Measurements from ENCODE around the gene C4BPB. TPM values are rescaled to one million over a fixed set of nuclear protein-coding genes. Genes with fewer than 3 reads are reported as not detected.
"Not testable (repeated sequence)": the region's sequence is repeated elsewhere in the genome, so short reads cannot be mapped to it uniquely, and the experiment has no call there.

The C4BPB gene, protein sequence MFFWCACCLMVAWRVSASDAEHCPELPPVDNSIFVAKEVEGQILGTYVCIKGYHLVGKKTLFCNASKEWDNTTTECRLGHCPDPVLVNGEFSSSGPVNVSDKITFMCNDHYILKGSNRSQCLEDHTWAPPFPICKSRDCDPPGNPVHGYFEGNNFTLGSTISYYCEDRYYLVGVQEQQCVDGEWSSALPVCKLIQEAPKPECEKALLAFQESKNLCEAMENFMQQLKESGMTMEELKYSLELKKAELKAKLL
- total RNA-seq, result not detected in 2 replicates

DNA sequence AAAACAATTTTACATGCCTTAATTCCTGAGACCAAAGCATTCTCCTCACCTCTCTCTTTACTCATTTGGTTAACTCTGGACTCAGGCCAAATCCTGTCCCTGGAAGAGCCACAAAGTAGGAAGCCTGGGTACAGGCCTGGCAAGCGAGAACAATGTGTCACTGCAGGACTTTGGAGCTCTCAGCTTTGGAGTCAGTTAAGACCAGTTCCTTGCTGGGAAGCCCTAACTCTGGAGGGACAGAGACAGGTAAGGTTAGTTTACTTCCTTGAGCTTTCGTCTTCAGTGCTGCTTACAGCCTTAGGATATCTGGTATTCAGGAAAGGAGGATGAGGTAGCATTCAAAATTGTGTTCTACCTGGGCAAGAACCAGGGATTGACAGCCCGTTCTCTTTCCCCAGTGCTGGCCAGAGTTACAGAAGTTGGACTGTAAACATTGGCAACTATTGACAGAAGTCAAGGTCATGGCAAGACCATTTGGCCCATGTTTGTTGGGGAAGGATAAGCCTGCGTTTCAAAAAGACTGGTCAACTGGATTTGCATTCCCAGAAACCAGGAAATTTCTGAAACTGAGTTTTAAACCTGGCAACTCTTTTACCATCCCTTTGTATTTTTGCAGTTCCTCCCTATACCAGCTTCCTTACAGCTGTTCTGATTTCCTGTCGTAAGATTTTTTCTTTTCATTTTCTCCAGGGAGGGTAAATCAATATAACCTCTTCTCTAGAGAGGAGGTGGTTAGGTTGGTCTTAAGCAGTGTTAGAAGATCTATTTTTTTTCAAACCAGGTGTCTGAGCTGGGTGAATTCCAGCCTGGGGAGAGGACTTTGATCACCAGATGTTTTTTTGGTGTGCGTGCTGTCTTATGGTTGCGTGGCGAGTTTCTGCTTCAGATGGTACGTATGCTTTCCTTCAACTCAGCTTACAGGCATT, at the start of gene C4BPB:
Gene C4BPB (plus strand): TSS at position 160 of the 926 bp plus-strand sequence. CDS start 672 bp downstream, at position 832.
- Histone ChIP-seq H3K79me2 (ENCODE audit: insufficient read depth, low read length) (no peaks in the 10 kb centered on the region), H3K9me3 (ENCODE audit: low read depth, low read length) (no peaks in the 10 kb centered on the region), H3K4me3 (ENCODE audit: insufficient read depth, low read length) (no peak within 1 kb of the TSS), H3K27ac (ENCODE audit: low read depth, low read length) (no peak within 1 kb of the TSS), H3K36me3 (ENCODE audit: insufficient read depth, low read length) (no peaks in the 10 kb centered on the region), H3K4me1 (ENCODE audit: insufficient read depth, low read length) (peaks cover 3% of the 10 kb centered on the region), H3K4me2 (ENCODE audit: insufficient read depth, low read length) (no peak within 1 kb of the TSS), H3K27me3 (ENCODE audit: insufficient read depth, low read length) (peaks cover 8% of the 10 kb centered on the region), H4K20me1 (ENCODE audit: insufficient read depth, low read length) (no peaks in the 10 kb centered on the region), H2AFZ (ENCODE audit: low read length) (peak within 1 kb of the TSS; percentile 32)
- no peak for DNase-seq (ENCODE audit: insufficient read length, low spot score, missing footprints)
- TF ChIP-seq, protein P1, sequence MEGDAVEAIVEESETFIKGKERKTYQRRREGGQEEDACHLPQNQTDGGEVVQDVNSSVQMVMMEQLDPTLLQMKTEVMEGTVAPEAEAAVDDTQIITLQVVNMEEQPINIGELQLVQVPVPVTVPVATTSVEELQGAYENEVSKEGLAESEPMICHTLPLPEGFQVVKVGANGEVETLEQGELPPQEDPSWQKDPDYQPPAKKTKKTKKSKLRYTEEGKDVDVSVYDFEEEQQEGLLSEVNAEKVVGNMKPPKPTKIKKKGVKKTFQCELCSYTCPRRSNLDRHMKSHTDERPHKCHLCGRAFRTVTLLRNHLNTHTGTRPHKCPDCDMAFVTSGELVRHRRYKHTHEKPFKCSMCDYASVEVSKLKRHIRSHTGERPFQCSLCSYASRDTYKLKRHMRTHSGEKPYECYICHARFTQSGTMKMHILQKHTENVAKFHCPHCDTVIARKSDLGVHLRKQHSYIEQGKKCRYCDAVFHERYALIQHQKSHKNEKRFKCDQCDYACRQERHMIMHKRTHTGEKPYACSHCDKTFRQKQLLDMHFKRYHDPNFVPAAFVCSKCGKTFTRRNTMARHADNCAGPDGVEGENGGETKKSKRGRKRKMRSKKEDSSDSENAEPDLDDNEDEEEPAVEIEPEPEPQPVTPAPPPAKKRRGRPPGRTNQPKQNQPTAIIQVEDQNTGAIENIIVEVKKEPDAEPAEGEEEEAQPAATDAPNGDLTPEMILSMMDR (IDR thresholded peaks at IDR 0.05; ENCODE audit: extremely low read depth, low read depth, low read length), result no peak

DNA sequence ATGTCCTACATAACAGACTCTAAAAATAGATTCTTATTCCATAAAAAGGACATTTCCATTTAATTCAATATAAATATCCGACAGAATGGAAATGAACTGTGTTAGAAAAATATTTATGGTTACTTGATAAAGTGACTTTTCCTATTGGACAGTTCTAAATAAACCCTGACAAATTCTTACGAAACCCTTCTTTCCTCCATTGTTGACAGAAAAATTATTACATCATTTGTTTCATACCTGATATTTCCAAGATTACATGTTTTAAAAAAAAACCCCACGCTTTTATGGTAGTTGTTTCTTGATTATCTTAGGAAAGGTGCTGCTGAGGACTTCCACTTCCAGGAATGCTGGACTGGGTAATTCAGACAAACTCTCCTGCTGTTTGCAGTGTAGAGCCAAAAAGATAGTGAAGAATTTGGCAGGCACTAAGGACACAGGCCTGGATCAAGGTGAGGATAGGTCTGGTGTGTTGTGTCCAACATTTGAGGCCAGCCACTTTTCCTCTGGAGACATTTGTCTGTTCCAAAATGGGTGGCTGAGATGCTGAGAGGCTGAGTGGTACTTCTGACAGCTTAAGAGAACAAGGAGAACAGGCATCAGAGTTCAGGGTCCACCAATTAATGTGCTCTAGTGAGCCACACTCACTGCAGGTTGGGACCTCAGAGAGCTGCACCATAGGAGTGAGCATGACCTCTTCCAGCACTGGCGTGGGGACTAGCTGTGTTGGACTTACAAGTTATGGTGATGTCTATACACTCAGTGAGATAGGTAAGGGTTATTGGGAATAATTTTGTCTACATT, 49.1 kb upstream of the C4BPB start:
- H2AFZ ChIP-seq (ENCODE audit: low read length), result no peak overlapping the region

DNA sequence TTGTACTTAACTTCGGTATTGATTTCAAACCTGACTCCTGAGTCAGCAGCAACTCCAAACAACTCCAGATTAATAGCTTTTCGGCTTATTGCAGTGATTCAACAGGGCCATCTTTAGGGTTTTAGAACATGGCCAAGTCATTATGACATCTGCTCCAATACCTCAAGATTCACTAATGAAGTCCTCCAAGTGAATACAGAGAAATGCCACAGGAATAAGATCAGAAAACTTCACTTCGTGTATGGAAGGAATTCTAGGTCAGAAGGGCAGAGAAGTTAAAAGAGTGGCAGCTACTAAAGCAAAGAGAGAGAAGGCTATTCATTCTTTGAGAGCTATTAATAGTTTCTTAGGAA, 48.5 kb upstream of the C4BPB start:
- Histone ChIP-seq H2AFZ (ENCODE audit: low read length) (no peak overlapping the region), H3K27ac (ENCODE audit: low read depth, low read length) (peak overlapping the region; percentile 21), H3K4me1 (ENCODE audit: insufficient read depth, low read length) (peaks cover 8% of the 10 kb centered on the region), H3K4me2 (ENCODE audit: insufficient read depth, low read length) (peak overlapping the region; percentile 7), H3K79me2 (ENCODE audit: insufficient read depth, low read length) (peaks cover 1% of the 10 kb centered on the region), H3K27me3 (ENCODE audit: insufficient read depth, low read length) (no peaks in the 10 kb centered on the region), H3K36me3 (ENCODE audit: insufficient read depth, low read length) (no peaks in the 10 kb centered on the region), H4K20me1 (ENCODE audit: insufficient read depth, low read length) (no peaks in the 10 kb centered on the region), H3K9me3 (ENCODE audit: low read depth, low read length) (no peaks in the 10 kb centered on the region), H3K4me3 (ENCODE audit: insufficient read depth, low read length) (no peak overlapping the region)
- DNase-seq (ENCODE audit: insufficient read length, low spot score, missing footprints), result peak; percentile 57
- TF ChIP-seq, protein P1 (IDR thresholded peaks at IDR 0.05; ENCODE audit: extremely low read depth, low read depth, low read length), result no peak

More for the DNA sequence above, 49.1 kb upstream of the C4BPB start:
- DNase-seq (ENCODE audit: insufficient read length, low spot score, missing footprints), result no peak
- Histone ChIP-seq H3K36me3 (ENCODE audit: insufficient read depth, low read length) (no peaks in the 10 kb centered on the region), H3K79me2 (ENCODE audit: insufficient read depth, low read length) (no peaks in the 10 kb centered on the region), H4K20me1 (ENCODE audit: insufficient read depth, low read length) (no peaks in the 10 kb centered on the region), H3K4me2 (ENCODE audit: insufficient read depth, low read length) (peak overlapping the region; percentile 7), H3K27me3 (ENCODE audit: insufficient read depth, low read length) (no peaks in the 10 kb centered on the region), H3K9me3 (ENCODE audit: low read depth, low read length) (no peaks in the 10 kb centered on the region), H3K4me1 (ENCODE audit: insufficient read depth, low read length) (peaks cover 8% of the 10 kb centered on the region), H3K27ac (ENCODE audit: low read depth, low read length) (peak overlapping the region; percentile 21), H3K4me3 (ENCODE audit: insufficient read depth, low read length) (no peak overlapping the region)
- TF ChIP-seq, protein P1 (IDR thresholded peaks at IDR 0.05; ENCODE audit: extremely low read depth, low read depth, low read length), result no peak

DNA sequence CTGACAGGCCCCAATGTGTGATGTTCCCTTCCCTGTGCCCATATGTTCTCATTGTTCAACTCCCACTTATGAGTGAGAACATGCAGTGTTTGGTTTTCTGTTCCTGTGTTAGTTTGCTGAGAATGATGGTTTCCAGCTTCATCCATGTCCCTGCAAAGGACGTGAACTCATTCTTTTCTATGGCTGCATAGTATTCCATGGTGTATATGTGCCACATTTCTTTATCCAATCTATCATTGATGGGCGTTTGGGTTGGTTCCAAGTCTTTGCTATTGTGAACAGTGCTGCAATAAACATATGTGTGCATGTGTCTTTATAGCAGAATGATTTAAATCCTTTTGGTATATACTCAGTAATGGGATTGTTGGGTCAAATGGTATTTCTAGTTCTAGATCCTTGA, 47.3 kb upstream of the C4BPB start:
- not testable (repeated sequence) for H3K27me3 ChIP-seq (ENCODE audit: insufficient read depth, low read length); H3K4me2 ChIP-seq (ENCODE audit: insufficient read depth, low read length); H3K4me3 ChIP-seq (ENCODE audit: insufficient read depth, low read length); H3K9me3 ChIP-seq (ENCODE audit: low read depth, low read length); H3K4me1 ChIP-seq (ENCODE audit: insufficient read depth, low read length); H4K20me1 ChIP-seq (ENCODE audit: insufficient read depth, low read length); H3K36me3 ChIP-seq (ENCODE audit: insufficient read depth, low read length); H3K27ac ChIP-seq (ENCODE audit: low read depth, low read length); DNase-seq (ENCODE audit: insufficient read length, low spot score, missing footprints); H2AFZ ChIP-seq (ENCODE audit: low read length)
- H3K79me2 ChIP-seq (ENCODE audit: insufficient read depth, low read length), result peaks cover 13% of the 10 kb centered on the region
